HG03457 (cell line): ENCODE data around the gene SELENOO.

Experiments used
- ATAC-seq: cut with Tn5 transposase; IDR thresholded peaks from one replicate; pipeline ENCODE4 v1.9.1; 2021; ENCODE audit warnings: moderate number of reproducible peaks; ENCODE audit not compliant: unreplicated experiment

The SELENOO gene

GRCh38 chr22:50215297-50216054 lies 14.7 kb downstream of the SELENOO start:
- ATAC-seq, result no peak

- ATAC-seq, result no peak
These were observed 15.4 kb downstream of the SELENOO start for GRCh38 chr22:50216055-50216683.

GRCh38 chr22:50216684-50217520 lies 16.1 kb downstream of the SELENOO start:
- ATAC-seq, result no peak

- no peak for ATAC-seq
These were observed 16.8 kb downstream of the SELENOO start for GRCh38 chr22:50217543-50218152.

- ATAC-seq, result no peak
These were observed 17.6 kb downstream of the SELENOO start for GRCh38 chr22:50218153-50218995.

GRCh38 chr22:50218996-50219727 lies 18.4 kb downstream of the SELENOO start:
- ATAC-seq, result no peak

GRCh38 chr22:50219800-50220602 lies 19.2 kb downstream of the SELENOO start:
- ATAC-seq, result no peak

GRCh38 chr22:50220603-50221409 lies 20.0 kb downstream of the SELENOO start:
- no peak for ATAC-seq

- ATAC-seq, result no peak
These were observed 20.8 kb downstream of the SELENOO start for GRCh38 chr22:50221410-50222300.

- ATAC-seq, result no peak
These were observed 21.7 kb downstream of the SELENOO start for GRCh38 chr22:50222508-50222907.

GRCh38 chr22:50224071-50224470 lies 23.3 kb downstream of the SELENOO start:
- no peak for ATAC-seq

GRCh38 chr22:50225200-50225969 lies 24.6 kb downstream of the SELENOO start:
- ATAC-seq, result no peak

GRCh38 chr22:50226063-50226874 lies 25.5 kb downstream of the SELENOO start:
- no peak for ATAC-seq

- ATAC-seq, result no peak
These were observed 26.0 kb downstream of the SELENOO start for GRCh38 chr22:50226875-50227165.

- no peak for ATAC-seq
These were observed 26.9 kb downstream of the SELENOO start for GRCh38 chr22:50227579-50228215.
